Measurements from ENCODE around the gene RIT2. TPM values are rescaled to one million over a fixed set of nuclear protein-coding genes. Genes with fewer than 3 reads are reported as not detected.

RIT2 gene
- total RNA-seq, 2 experiments from 2014 or later, result not detected

DNA sequence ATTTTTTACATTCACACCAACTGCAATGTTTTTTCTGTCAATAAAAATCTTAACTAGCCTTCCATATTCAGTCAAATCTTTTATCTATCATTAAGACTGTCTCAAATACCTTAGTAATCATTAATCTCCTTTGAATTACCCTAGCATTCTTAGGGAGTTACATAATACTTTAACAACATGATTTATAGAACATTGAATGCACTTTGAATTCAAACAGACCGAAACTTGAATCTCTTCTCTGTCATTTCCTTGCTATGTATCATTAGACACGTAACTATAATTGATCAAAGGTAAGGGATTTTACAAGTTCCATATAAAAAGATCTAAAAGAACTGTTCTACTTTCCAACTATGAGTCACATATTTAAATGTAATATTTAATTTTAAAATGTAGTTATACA is 330.9 kb downstream of the RIT2 start:
- H3K4me3 Mint-ChIP-seq, result no peak overlapping the region
- H3K9me3 Mint-ChIP-seq, result peaks cover 6% of the 10 kb centered on the region
- no peak for DNase-seq
- ChIA-PET CTCF (interaction anchor here (1.1 kb wide), 1 partner anchor 21 kb away, joined by 3 read pairs; no protein-coding TSS in a partner anchor), POLR2A (no interaction called here)
- TF ChIP-seq, protein P1, sequence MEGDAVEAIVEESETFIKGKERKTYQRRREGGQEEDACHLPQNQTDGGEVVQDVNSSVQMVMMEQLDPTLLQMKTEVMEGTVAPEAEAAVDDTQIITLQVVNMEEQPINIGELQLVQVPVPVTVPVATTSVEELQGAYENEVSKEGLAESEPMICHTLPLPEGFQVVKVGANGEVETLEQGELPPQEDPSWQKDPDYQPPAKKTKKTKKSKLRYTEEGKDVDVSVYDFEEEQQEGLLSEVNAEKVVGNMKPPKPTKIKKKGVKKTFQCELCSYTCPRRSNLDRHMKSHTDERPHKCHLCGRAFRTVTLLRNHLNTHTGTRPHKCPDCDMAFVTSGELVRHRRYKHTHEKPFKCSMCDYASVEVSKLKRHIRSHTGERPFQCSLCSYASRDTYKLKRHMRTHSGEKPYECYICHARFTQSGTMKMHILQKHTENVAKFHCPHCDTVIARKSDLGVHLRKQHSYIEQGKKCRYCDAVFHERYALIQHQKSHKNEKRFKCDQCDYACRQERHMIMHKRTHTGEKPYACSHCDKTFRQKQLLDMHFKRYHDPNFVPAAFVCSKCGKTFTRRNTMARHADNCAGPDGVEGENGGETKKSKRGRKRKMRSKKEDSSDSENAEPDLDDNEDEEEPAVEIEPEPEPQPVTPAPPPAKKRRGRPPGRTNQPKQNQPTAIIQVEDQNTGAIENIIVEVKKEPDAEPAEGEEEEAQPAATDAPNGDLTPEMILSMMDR (IDR thresholded peaks at IDR 0.05), result no peak
- no peak for ATAC-seq
- no peaks in the 10 kb centered on the region for H3K36me3 Mint-ChIP-seq (ENCODE audit: low read depth)
- intact Hi-C loops (cut with micrococcal nuclease), result no loop called here
- H3K27ac Mint-ChIP-seq, result no peak overlapping the region
- H3K27me3 Mint-ChIP-seq, result no peaks in the 10 kb centered on the region
- no peaks in the 10 kb centered on the region for H3K4me1 Mint-ChIP-seq (ENCODE audit: low read depth)

DNA sequence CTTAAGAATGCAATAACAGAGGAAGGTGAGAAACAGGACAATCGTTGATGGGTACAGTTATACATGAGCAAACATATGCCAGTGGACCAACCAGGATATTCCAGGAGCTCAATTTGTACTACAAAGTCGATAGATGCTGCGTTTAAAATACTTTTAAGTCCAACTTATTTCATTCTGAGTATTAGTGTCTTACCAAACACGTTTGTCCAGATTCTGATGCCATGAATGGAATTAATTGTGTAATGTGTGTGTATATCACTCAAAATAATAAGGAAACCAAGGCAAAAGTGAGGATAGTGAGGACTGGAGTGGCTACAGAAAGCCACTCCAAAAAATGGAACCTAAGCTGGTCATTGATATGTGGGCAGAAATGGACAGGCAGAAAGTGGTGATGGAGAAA is 332.6 kb downstream of the RIT2 start:
- ChIA-PET POLR2A (interaction anchor here (0.6 kb wide), 1 partner anchor 43 kb away, joined by 3 read pairs; no protein-coding TSS in a partner anchor), CTCF (no interaction called here)
- intact Hi-C loops (cut with micrococcal nuclease), result no loop called here
- no peak overlapping the region for H3K4me3 Mint-ChIP-seq
- no peak for ATAC-seq
- H3K27me3 Mint-ChIP-seq, result no peaks in the 10 kb centered on the region
- no peak overlapping the region for H3K27ac Mint-ChIP-seq
- H3K9me3 Mint-ChIP-seq, result peaks cover 5% of the 10 kb centered on the region
- no peaks in the 10 kb centered on the region for H3K4me1 Mint-ChIP-seq (ENCODE audit: low read depth)
- TF ChIP-seq, protein P1 (IDR thresholded peaks at IDR 0.05), result no peak
- no peaks in the 10 kb centered on the region for H3K36me3 Mint-ChIP-seq (ENCODE audit: low read depth)
- DNase-seq, result no peak

DNA sequence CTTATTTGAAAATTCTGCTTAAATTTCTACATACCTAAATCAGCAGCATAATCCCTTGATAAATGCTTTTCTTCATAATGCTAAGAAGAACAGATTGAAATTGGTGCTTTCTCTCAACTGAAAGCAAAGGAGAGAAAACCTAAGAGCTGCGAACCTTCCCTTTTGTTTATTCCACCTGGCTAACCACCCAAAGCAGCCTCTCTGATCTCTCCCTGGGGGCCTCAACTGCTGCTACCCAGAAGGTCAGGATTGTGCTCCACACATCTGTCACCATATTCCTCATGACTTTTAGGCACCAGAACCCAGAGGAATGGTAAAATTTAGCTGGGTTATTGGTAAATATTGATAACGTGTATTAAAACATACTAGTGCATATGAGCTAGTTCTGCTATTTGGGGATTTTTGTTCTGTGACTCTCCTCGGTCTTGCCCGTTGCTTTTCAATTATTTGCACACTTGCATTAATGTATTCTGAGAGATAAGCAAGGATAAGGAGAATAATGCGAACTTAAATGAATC is 334.1 kb downstream of the RIT2 start:
- POLR2A ChIA-PET, result no interaction called here
- no peaks in the 10 kb centered on the region for H3K4me1 Mint-ChIP-seq (ENCODE audit: low read depth)
- H3K27me3 Mint-ChIP-seq, result no peaks in the 10 kb centered on the region
- no peaks in the 10 kb centered on the region for H3K36me3 Mint-ChIP-seq (ENCODE audit: low read depth)
- no peak overlapping the region for H3K4me3 Mint-ChIP-seq
- TF ChIP-seq, protein P1 (IDR thresholded peaks at IDR 0.05), result no peak
- no peak overlapping the region for H3K27ac Mint-ChIP-seq
- ATAC-seq, result no peak
- H3K9me3 Mint-ChIP-seq, result peaks cover 4% of the 10 kb centered on the region
- intact Hi-C loops (cut with micrococcal nuclease), result no loop called here
- CTCF ChIA-PET, result no interaction called here
- no peak for DNase-seq

DNA sequence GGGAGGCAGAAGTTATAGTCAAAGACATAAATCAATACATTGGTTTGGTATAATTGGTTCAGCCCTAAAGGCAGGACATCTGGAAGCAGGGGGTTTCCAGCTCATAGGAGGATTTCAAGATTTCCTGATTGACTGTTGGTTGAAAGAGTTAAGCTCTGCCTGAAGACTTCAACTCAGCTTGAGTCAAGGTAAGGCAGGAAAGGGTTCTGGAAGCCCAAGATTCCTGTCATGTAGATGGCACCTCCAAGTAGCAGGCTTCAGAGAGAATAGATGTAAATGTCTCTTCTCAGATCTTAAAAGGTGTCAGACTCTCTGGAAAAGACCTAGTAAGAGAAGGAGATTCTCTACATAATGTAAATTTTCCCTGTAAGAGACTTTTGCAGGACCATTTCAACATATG is 335.3 kb downstream of the RIT2 start:
- ChIA-PET POLR2A (no interaction called here), CTCF (no interaction called here)
- no peak for ATAC-seq
- H3K9me3 Mint-ChIP-seq, result peaks cover 2% of the 10 kb centered on the region
- no peak overlapping the region for H3K27ac Mint-ChIP-seq
- TF ChIP-seq, protein P1 (IDR thresholded peaks at IDR 0.05), result no peak
- H3K36me3 Mint-ChIP-seq (ENCODE audit: low read depth), result no peaks in the 10 kb centered on the region
- H3K4me3 Mint-ChIP-seq, result no peak overlapping the region
- H3K27me3 Mint-ChIP-seq, result no peaks in the 10 kb centered on the region
- H3K4me1 Mint-ChIP-seq (ENCODE audit: low read depth), result no peaks in the 10 kb centered on the region
- intact Hi-C loops (cut with micrococcal nuclease), result no loop called here
- no peak for DNase-seq

DNA sequence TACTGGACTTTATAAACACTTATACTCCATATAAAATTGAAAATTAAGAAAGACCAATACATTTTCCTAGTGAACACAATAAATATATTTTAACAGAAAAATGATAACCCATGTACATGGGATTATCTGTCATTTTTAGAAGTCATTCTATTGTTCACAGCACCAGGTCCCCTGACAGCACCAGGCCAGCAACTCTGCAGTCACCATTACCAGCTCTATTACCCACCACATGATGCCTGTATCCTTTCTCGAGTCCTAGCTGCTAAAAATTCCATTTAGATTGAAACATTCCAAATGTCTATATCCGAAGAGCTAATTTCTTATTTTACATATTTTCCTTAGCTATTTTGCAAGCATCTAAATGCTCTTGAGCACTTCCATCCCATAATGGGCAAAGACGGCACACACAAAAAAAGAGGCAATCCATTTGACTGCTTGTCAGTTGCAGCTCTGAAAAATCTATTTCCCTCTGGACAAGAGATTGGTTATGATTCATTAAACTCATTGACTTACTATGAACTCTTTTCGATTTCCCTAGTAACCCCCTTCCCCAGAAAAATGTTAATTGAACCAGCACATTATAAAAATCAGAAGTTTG is 336.9 kb downstream of the RIT2 start:
- Mint-ChIP-seq H3K27me3 (no peaks in the 10 kb centered on the region), H3K9me3 (peaks cover 2% of the 10 kb centered on the region), H3K27ac (no peak overlapping the region), H3K4me3 (no peak overlapping the region), H3K4me1 (ENCODE audit: low read depth) (no peaks in the 10 kb centered on the region), H3K36me3 (ENCODE audit: low read depth) (no peaks in the 10 kb centered on the region)
- TF ChIP-seq, protein P1 (IDR thresholded peaks at IDR 0.05), result no peak
- intact Hi-C loops (cut with micrococcal nuclease), result no loop called here
- no peak for DNase-seq
- ChIA-PET CTCF (no interaction called here), POLR2A (no interaction called here)
- ATAC-seq, result no peak
